Measurements from ENCODE around the gene DPM2.

Gene DPM2

DNA sequence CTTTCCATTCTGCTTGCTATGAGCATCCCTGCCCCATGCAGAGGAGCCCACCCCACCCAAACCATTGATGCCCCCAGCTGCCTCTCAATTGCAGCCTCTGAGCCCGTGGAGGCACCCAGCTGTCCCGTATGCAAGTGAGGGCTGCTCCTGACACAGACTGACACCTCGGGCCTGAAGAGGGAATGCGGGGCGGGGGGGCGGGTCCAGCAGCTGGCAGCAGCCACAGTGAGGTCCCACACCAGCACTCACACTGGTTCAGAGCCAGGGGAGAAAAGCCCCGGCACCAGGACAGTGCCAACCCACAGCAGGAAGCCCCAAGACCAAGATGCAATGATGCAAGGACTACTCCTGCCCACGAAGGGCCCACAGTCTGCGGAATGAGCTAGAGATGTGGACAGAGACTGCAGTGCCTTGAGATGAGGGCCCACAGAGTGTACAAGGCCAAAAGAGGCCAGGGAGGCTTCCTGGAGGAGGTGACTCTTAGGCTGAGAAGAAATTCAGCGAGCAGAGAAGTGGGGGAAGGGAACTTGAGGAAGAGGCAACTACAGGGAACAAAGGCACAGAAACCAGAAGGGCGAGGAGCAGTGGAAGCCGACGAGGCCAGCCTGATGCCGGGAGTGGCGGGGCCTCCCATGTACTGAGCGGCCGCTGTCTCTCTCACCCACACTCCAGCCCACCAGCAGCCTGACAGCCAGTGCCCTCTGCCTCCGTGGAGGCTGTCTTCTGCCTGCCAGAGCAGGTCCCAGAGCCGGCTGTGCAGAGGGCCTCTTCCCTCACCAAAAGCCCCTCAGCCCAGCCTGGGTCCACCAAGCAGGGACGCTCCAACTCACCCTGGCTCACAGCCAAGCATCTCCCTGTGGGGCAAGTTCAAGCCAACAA, 33.9 kb upstream of the DPM2 start:
- TF ChIP-seq, protein P1, sequence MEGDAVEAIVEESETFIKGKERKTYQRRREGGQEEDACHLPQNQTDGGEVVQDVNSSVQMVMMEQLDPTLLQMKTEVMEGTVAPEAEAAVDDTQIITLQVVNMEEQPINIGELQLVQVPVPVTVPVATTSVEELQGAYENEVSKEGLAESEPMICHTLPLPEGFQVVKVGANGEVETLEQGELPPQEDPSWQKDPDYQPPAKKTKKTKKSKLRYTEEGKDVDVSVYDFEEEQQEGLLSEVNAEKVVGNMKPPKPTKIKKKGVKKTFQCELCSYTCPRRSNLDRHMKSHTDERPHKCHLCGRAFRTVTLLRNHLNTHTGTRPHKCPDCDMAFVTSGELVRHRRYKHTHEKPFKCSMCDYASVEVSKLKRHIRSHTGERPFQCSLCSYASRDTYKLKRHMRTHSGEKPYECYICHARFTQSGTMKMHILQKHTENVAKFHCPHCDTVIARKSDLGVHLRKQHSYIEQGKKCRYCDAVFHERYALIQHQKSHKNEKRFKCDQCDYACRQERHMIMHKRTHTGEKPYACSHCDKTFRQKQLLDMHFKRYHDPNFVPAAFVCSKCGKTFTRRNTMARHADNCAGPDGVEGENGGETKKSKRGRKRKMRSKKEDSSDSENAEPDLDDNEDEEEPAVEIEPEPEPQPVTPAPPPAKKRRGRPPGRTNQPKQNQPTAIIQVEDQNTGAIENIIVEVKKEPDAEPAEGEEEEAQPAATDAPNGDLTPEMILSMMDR (IDR thresholded peaks at IDR 0.05; ENCODE audit: insufficient read depth, low read length, poor library complexity, severe bottlenecking): no peak
- no peak for TF ChIP-seq EZH2phosphoT487 (conservative IDR thresholded peaks at IDR 0.05; ENCODE audit: low read length)
- Histone ChIP-seq H3K9me3 (ENCODE audit: insufficient read depth, low read length) (no peaks in the 10 kb centered on the region), H3K36me3 (ENCODE audit: low read length) (no peaks in the 10 kb centered on the region), H3K27ac (ENCODE audit: low read depth, low read length) (peak overlapping the region; percentile 97), H3F3A (ENCODE audit: insufficient read depth) (peaks cover 55% of the 10 kb centered on the region), H3K4me3 (ENCODE audit: insufficient read depth, low read length, poor library complexity, severe bottlenecking) (peak overlapping the region; percentile 95), H3K9me2 (replicated peaks; ENCODE audit: insufficient read depth, low read length) (no peaks in the 10 kb centered on the region), H2AFZ (ENCODE audit: low read depth, low read length, severe bottlenecking) (no peak overlapping the region), H4K20me1 (ENCODE audit: low read depth, low read length) (no peaks in the 10 kb centered on the region; the same call in 1 of the 2 replicates), H3K4me2 (ENCODE audit: low read depth, low read length, poor library complexity, severe bottlenecking) (peak overlapping the region; percentile 92), H3K27me3 (ENCODE audit: low read length) (no peaks in the 10 kb centered on the region), H3K79me2 (ENCODE audit: insufficient read depth, low read length) (peaks cover 98% of the 10 kb centered on the region), H3K9ac (ENCODE audit: low read length) (peak overlapping the region; percentile 93)

DNA sequence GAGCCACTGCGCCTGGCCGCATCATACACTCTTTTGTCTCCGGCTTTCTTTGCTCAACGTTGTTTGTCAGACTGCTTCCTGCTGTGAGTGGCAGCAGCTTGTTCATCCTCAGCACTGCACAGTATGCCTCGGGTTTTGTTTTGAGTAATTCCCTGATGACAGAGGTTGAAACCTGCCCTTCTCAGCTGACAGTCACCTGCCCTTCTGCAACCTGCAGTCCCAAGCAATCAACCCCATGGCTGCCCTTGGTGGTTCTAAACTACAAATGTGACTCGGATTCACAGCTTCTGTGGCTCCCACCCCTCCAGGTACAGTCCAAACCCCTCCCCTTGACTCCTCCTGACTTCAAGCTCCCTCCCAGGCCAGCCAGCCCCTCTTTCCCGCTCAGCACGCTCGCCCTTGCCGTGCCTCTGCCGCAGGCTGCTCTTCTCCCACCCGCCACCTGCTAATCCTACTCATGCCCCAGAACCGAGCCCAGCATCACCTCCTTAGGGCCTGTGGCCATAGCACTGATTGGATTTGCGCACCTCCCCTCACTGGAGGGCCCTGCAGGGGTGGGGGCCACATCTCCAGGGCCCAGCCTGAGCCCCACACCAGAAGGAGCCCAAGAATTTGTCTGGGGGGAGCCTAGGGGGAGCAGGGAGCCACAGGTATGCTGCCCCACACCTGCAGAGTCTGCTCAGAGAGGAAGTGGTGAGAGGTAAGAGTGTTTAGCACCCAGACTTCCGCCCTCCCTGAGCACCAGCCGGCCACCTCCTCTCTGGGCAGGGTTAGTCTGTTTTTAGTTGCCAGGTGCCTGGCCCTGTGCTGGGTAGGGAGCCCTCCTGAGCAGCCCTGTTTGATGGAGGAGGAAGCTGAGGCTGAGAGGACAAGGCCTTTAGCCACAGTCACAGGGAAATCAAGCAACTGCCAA, 33.0 kb upstream of the DPM2 start:
- peak overlapping the region; percentile 33 for H3K4me3 ChIP-seq (ENCODE audit: insufficient read depth, low read length, poor library complexity, severe bottlenecking)
- peak overlapping the region; percentile 92 for H3K4me2 ChIP-seq (ENCODE audit: low read depth, low read length, poor library complexity, severe bottlenecking)
- no peaks in the 10 kb centered on the region for H3K9me2 ChIP-seq (replicated peaks; ENCODE audit: insufficient read depth, low read length)
- H3K36me3 ChIP-seq (ENCODE audit: low read length): no peaks in the 10 kb centered on the region
- H3K27ac ChIP-seq (ENCODE audit: low read depth, low read length): peak overlapping the region; percentile 97
- H4K20me1 ChIP-seq (ENCODE audit: low read depth, low read length): no peaks in the 10 kb centered on the region; the same call in 1 of the 2 replicates
- peaks cover 98% of the 10 kb centered on the region for H3K79me2 ChIP-seq (ENCODE audit: insufficient read depth, low read length)
- peaks cover 48% of the 10 kb centered on the region for H3F3A ChIP-seq (ENCODE audit: insufficient read depth)
- no peak overlapping the region for H2AFZ ChIP-seq (ENCODE audit: low read depth, low read length, severe bottlenecking)
- peak overlapping the region; percentile 93 for H3K9ac ChIP-seq (ENCODE audit: low read length)
- no peaks in the 10 kb centered on the region for H3K9me3 ChIP-seq (ENCODE audit: insufficient read depth, low read length)
- TF ChIP-seq, protein P1 (IDR thresholded peaks at IDR 0.05; ENCODE audit: insufficient read depth, low read length, poor library complexity, severe bottlenecking): no peak
- TF ChIP-seq EZH2phosphoT487 (conservative IDR thresholded peaks at IDR 0.05; ENCODE audit: low read length): no peak
- no peaks in the 10 kb centered on the region for H3K27me3 ChIP-seq (ENCODE audit: low read length)

DNA sequence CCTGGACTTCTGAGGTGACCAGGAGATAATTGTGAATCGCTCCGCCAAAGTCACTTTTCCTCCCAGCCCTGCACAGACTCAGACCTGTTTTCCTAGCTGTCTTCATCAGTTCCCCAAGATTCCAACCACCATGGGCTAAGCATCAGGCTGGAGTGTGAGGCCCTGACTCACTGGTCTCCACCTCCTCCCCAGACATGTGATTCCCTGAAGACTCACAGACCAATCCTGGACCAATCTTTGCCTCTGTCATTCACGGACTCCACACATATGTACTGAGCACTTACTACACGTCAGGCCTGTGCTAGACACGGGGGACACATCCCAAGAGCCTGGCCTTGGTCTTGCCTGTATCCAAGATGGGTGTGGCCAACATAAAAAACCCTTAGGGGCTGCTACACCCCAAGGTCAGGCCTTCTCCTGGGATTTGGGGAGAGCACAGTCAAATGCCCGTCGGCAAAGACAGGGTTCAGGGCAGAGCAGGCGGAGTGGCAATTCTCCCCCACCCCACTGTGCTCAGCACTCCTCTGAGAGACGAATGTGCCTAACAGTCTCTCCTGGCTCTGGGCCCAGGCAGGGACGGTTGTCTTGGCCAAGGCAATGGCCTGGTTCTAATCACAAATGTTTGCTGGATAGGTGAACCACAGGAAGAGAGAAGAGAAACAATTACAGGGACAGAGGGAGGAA, 31.2 kb upstream of the DPM2 start:
- no peaks in the 10 kb centered on the region for H3K9me3 ChIP-seq (ENCODE audit: insufficient read depth, low read length)
- peak overlapping the region; percentile 93 for H3K9ac ChIP-seq (ENCODE audit: low read length)
- H2AFZ ChIP-seq (ENCODE audit: low read depth, low read length, severe bottlenecking): no peak overlapping the region
- H3F3A ChIP-seq (ENCODE audit: insufficient read depth): peaks cover 38% of the 10 kb centered on the region
- no peaks in the 10 kb centered on the region for H3K9me2 ChIP-seq (replicated peaks; ENCODE audit: insufficient read depth, low read length)
- no peak for TF ChIP-seq EZH2phosphoT487 (conservative IDR thresholded peaks at IDR 0.05; ENCODE audit: low read length)
- TF ChIP-seq, protein P1 (IDR thresholded peaks at IDR 0.05; ENCODE audit: insufficient read depth, low read length, poor library complexity, severe bottlenecking): no peak
- peaks cover 98% of the 10 kb centered on the region for H3K79me2 ChIP-seq (ENCODE audit: insufficient read depth, low read length)
- H3K4me3 ChIP-seq (ENCODE audit: insufficient read depth, low read length, poor library complexity, severe bottlenecking): no peak overlapping the region
- H4K20me1 ChIP-seq (ENCODE audit: low read depth, low read length): no peaks in the 10 kb centered on the region; the same call in 1 of the 2 replicates
- peak overlapping the region; percentile 92 for H3K4me2 ChIP-seq (ENCODE audit: low read depth, low read length, poor library complexity, severe bottlenecking)
- no peaks in the 10 kb centered on the region for H3K27me3 ChIP-seq (ENCODE audit: low read length)
- peak overlapping the region; percentile 97 for H3K27ac ChIP-seq (ENCODE audit: low read depth, low read length)
- no peaks in the 10 kb centered on the region for H3K36me3 ChIP-seq (ENCODE audit: low read length)
